ENCODE results near the gene CD40LG.

DNA sequence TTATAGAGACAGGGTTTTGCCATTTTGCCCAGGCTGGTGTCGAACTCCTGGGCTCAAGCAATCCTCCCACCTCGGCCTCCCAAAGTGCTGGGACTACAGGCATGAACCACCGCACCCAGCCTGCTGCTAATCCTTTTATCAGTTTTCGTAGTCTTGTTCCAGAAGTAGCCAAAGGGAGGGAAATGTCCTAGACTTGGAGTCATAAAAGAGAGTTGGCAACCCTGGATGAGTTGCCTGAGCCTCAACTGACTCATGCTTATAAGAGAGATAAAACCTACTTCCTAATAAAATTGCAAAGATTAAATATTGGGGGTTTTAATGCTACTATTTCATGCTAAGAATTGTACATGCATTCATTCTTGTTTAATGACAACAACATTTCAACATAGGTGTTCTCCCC lies 44.3 kb downstream of the CD40LG start:
- no peak for TF ChIP-seq GABPA (IDR thresholded peaks at IDR 0.05 in 1 of 2, conservative IDR thresholded peaks at IDR 0.05 in 1 of 2)
- TF ChIP-seq, protein P1, sequence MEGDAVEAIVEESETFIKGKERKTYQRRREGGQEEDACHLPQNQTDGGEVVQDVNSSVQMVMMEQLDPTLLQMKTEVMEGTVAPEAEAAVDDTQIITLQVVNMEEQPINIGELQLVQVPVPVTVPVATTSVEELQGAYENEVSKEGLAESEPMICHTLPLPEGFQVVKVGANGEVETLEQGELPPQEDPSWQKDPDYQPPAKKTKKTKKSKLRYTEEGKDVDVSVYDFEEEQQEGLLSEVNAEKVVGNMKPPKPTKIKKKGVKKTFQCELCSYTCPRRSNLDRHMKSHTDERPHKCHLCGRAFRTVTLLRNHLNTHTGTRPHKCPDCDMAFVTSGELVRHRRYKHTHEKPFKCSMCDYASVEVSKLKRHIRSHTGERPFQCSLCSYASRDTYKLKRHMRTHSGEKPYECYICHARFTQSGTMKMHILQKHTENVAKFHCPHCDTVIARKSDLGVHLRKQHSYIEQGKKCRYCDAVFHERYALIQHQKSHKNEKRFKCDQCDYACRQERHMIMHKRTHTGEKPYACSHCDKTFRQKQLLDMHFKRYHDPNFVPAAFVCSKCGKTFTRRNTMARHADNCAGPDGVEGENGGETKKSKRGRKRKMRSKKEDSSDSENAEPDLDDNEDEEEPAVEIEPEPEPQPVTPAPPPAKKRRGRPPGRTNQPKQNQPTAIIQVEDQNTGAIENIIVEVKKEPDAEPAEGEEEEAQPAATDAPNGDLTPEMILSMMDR (IDR thresholded peaks at IDR 0.05; ENCODE audit: low read depth, low read length, missing input control): no peak
- TF ChIP-seq RAD21 (IDR thresholded peaks at IDR 0.05): no peak
- TF ChIP-seq, protein P2, sequence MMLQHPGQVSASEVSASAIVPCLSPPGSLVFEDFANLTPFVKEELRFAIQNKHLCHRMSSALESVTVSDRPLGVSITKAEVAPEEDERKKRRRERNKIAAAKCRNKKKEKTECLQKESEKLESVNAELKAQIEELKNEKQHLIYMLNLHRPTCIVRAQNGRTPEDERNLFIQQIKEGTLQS (IDR thresholded peaks at IDR 0.05): no peak
- no peak for TF ChIP-seq JUND (IDR thresholded peaks at IDR 0.05)
- no peak for TF ChIP-seq SP1 (IDR thresholded peaks at IDR 0.05)
- TF ChIP-seq, protein P3, sequence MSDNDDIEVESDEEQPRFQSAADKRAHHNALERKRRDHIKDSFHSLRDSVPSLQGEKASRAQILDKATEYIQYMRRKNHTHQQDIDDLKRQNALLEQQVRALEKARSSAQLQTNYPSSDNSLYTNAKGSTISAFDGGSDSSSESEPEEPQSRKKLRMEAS (IDR thresholded peaks at IDR 0.05): no peak
- TF ChIP-seq EGR1 (IDR thresholded peaks at IDR 0.05; ENCODE audit: low read depth in 2 of 2): no peak
- TF ChIP-seq, protein P4, sequence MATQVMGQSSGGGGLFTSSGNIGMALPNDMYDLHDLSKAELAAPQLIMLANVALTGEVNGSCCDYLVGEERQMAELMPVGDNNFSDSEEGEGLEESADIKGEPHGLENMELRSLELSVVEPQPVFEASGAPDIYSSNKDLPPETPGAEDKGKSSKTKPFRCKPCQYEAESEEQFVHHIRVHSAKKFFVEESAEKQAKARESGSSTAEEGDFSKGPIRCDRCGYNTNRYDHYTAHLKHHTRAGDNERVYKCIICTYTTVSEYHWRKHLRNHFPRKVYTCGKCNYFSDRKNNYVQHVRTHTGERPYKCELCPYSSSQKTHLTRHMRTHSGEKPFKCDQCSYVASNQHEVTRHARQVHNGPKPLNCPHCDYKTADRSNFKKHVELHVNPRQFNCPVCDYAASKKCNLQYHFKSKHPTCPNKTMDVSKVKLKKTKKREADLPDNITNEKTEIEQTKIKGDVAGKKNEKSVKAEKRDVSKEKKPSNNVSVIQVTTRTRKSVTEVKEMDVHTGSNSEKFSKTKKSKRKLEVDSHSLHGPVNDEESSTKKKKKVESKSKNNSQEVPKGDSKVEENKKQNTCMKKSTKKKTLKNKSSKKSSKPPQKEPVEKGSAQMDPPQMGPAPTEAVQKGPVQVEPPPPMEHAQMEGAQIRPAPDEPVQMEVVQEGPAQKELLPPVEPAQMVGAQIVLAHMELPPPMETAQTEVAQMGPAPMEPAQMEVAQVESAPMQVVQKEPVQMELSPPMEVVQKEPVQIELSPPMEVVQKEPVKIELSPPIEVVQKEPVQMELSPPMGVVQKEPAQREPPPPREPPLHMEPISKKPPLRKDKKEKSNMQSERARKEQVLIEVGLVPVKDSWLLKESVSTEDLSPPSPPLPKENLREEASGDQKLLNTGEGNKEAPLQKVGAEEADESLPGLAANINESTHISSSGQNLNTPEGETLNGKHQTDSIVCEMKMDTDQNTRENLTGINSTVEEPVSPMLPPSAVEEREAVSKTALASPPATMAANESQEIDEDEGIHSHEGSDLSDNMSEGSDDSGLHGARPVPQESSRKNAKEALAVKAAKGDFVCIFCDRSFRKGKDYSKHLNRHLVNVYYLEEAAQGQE (IDR thresholded peaks at IDR 0.05): no peak
- TF ChIP-seq NR2F2 (IDR thresholded peaks at IDR 0.05): no peak
- TF ChIP-seq TAF1 (conservative IDR thresholded peaks at IDR 0.05): no peak
